ENCODE results near the gene NME7.

NME7 gene

GRCh38 chr1:169094897-169095569, 272.6 kb downstream of the NME7 start:
- CTCF ChIA-PET, result interaction anchor here (0.8 kb wide), 1 partner anchor 859 kb away, joined by 4 read pairs; no protein-coding TSS in a partner anchor
- POLR2A ChIA-PET, result no interaction called here
- Histone ChIP-seq H3K4me1 (ENCODE audit: control insufficient read depth, insufficient read depth, low read length) (no peaks in the 10 kb centered on the region), H3K9me3 (ENCODE audit: control insufficient read depth, insufficient read depth, low read depth, low read length) (no peaks in the 10 kb centered on the region), H3K4me3 (ENCODE audit: low read depth, low read length) (no peak overlapping the region), H3K36me3 (ENCODE audit: control insufficient read depth in 2 of 2, insufficient read depth in 1 of 2, low read length in 2 of 2) (no peaks in the 10 kb centered on the region), H3K27ac (ENCODE audit: extremely low read depth, low read depth, low read length) (no peak overlapping the region)
- TF ChIP-seq ZNF830 (tag by site-specific recombination; IDR thresholded peaks at IDR 0.05; ENCODE audit: low read depth), result no peak
- 0 out of 2 replicates have a peak, but pooled peaks have one; percentile 12 for TF ChIP-seq ZNF623 (tag by site-specific recombination; IDR thresholded peaks at IDR 0.05)

- CTCF ChIA-PET, result no interaction called here
- TF ChIP-seq ZNF621 (tag by site-specific recombination; IDR thresholded peaks at IDR 0.05) (no peak), ZNF157 (tag by site-specific recombination; IDR thresholded peaks at IDR 0.05) (no peak)
- no peaks in the 10 kb centered on the region for H3K36me3 ChIP-seq (ENCODE audit: control insufficient read depth in 2 of 2, insufficient read depth in 1 of 2, low read length in 2 of 2)
- H3K9me3 ChIP-seq (ENCODE audit: control insufficient read depth, insufficient read depth, low read depth, low read length), result no peaks in the 10 kb centered on the region
- no peak overlapping the region for H3K4me3 ChIP-seq (ENCODE audit: low read depth, low read length)
- no peak overlapping the region for H3K27ac ChIP-seq (ENCODE audit: extremely low read depth, low read depth, low read length)
- H3K4me1 ChIP-seq (ENCODE audit: control insufficient read depth, insufficient read depth, low read length), result 0 out of 2 replicates have a peak, but pooled peaks cover under 1% of the 10 kb centered on the region
- POLR2A ChIA-PET, result no interaction called here
Observed at GRCh38 chr1:169092399-169092798, 275.2 kb downstream of the NME7 start.

GRCh38 chr1:169091480-169091941, 276.1 kb downstream of the NME7 start:
- H3K4me3 ChIP-seq (ENCODE audit: low read depth, low read length), result no peak overlapping the region
- TF ChIP-seq ZNF239 (tag by site-specific recombination; IDR thresholded peaks at IDR 0.05) (no peak), SCRT1 (tag by site-specific recombination; IDR thresholded peaks at IDR 0.05; ENCODE audit: borderline replicate concordance) (no peak), ZNF830 (tag by site-specific recombination; IDR thresholded peaks at IDR 0.05; ENCODE audit: low read depth) (no peak), ZNF2 (tag by site-specific recombination; IDR thresholded peaks at IDR 0.05) (no peak), ZNF610 (tag by site-specific recombination; IDR thresholded peaks at IDR 0.05; ENCODE audit: borderline replicate concordance) (no peak), ZNF366 (tag by site-specific recombination; conservative IDR thresholded peaks at IDR 0.05) (no peak), ZNF221 (tag by site-specific recombination; IDR thresholded peaks at IDR 0.05; ENCODE audit: borderline replicate concordance) (no peak), ZNF426 (tag by site-specific recombination; IDR thresholded peaks at IDR 0.05) (no peak), ZNF18 (tag by site-specific recombination; IDR thresholded peaks at IDR 0.05) (no peak), ZNF513 (tag by site-specific recombination; IDR thresholded peaks at IDR 0.05) (no peak), YY1 (tag by site-specific recombination; IDR thresholded peaks at IDR 0.05) (no peak), ZNF707 (tag by site-specific recombination; IDR thresholded peaks at IDR 0.05) (no peak), ZNF394 (tag by site-specific recombination; IDR thresholded peaks at IDR 0.05; ENCODE audit: borderline replicate concordance) (no peak), ZNF626 (tag by site-specific recombination; IDR thresholded peaks at IDR 0.05) (no peak), ZSCAN30 (tag by site-specific recombination; IDR thresholded peaks at IDR 0.05) (no peak)
- ChIA-PET POLR2A (no interaction called here), CTCF (no interaction called here)
- 0 out of 2 replicates have a peak, but pooled peaks cover 3% of the 10 kb centered on the region for H3K4me1 ChIP-seq (ENCODE audit: control insufficient read depth, insufficient read depth, low read length)
- no peaks in the 10 kb centered on the region for H3K9me3 ChIP-seq (ENCODE audit: control insufficient read depth, insufficient read depth, low read depth, low read length)
- no peaks in the 10 kb centered on the region for H3K36me3 ChIP-seq (ENCODE audit: control insufficient read depth in 2 of 2, insufficient read depth in 1 of 2, low read length in 2 of 2)
- no peak overlapping the region for H3K27ac ChIP-seq (ENCODE audit: extremely low read depth, low read depth, low read length)

Data from HEK293 (cell line).